Neural progenitor cell (in vitro differentiated cells): Measurements from ENCODE around the gene C6orf89. TPM values are rescaled to one million over a fixed set of nuclear protein-coding genes. Genes with fewer than 3 reads are reported as not detected.

Experiments used
- DNase-seq: peaks from one replicate; pipeline ENCODE4 v3.0.0-alpha.2; 2016; ENCODE audit warnings: low spot score
- H2AFZ ChIP-seq: fragments of 200-600 bp; sonication (generic); replicated peaks from 2 replicates; pipeline ENCODE4 v1.6.1; 2016; ENCODE audit warnings: antibody characterized with exemption
- H3F3A ChIP-seq: fragments of 200-600 bp; sonication (generic); 2 replicates; pipeline ENCODE4 v1.6.1; 2016; ENCODE audit warnings: antibody characterized with exemption, low read depth
- H3K27ac ChIP-seq: fragments of 200-600 bp; sonication (generic); 2 replicates; pipeline ENCODE4 v1.5.1; 2016; ENCODE audit warnings: mild to moderate bottlenecking
- H3K27me3 ChIP-seq: fragments of 200-600 bp; sonication (generic); 2 replicates; pipeline ENCODE4 v1.6.1; 2016; ENCODE audit warnings: mild to moderate bottlenecking, moderate library complexity
- H3K36me3 ChIP-seq: fragments of 200-600 bp; sonication (generic); 2 replicates; pipeline ENCODE4 v1.5.1; 2016
- H3K4me1 ChIP-seq: fragments of 200-600 bp; sonication (generic); 2 replicates; pipeline ENCODE4 v1.6.1; 2016; ENCODE audit warnings: mixed run types
- H3K4me2 ChIP-seq: fragments of 200-600 bp; sonication (generic); 2 replicates; pipeline ENCODE4 v1.6.1; 2016
- H3K4me3 ChIP-seq: fragments of 200-600 bp; sonication (generic); 2 replicates; pipeline ENCODE4 v1.5.1; 2016
- H3K79me2 ChIP-seq: fragments of 200-600 bp; sonication (generic); 2 replicates; pipeline ENCODE4 v1.6.1; 2016; ENCODE audit warnings: low read depth
- H3K9ac ChIP-seq: fragments of 200-600 bp; sonication (generic); 2 replicates; pipeline ENCODE4 v1.6.1; 2016
- H3K9me3 ChIP-seq: fragments of 200-600 bp; sonication (generic); 2 replicates; pipeline ENCODE4 v1.5.1; 2016; ENCODE audit warnings: low read depth
- H4K20me1 ChIP-seq: fragments of 200-600 bp; sonication (generic); 2 replicates; pipeline ENCODE4 v1.6.1; 2016; ENCODE audit warnings: low read depth
- H3K27ac Mint-ChIP-seq: 3 replicates; pipeline ENCODE4 v1.8.0; 2021; ENCODE audit warnings: mixed read lengths
- H3K27me3 Mint-ChIP-seq: 2 replicates; pipeline ENCODE4 v1.8.0; 2022; ENCODE audit warnings: low read depth, mild to moderate bottlenecking, inconsistent platforms, moderate library complexity, mixed read lengths; ENCODE audit not compliant: insufficient read depth
- H3K36me3 Mint-ChIP-seq: 3 replicates; pipeline ENCODE4 v1.8.0; 2021; ENCODE audit warnings: mixed read lengths
- H3K4me1 Mint-ChIP-seq: 3 replicates; pipeline ENCODE4 v1.8.0; 2021; ENCODE audit warnings: mixed read lengths
- H3K4me3 Mint-ChIP-seq: 3 replicates; pipeline ENCODE4 v1.8.0; 2021; ENCODE audit warnings: mild to moderate bottlenecking, moderate library complexity, mixed read lengths
- H3K9me3 Mint-ChIP-seq: 3 replicates; pipeline ENCODE4 v1.8.0; 2020; ENCODE audit warnings: mixed read lengths
- EZH2 ChIP-seq: fragments of 200-600 bp; sonication (generic); IDR thresholded peaks from 2 replicates; pipeline ENCODE4 v1.6.1; 2017; ENCODE audit warnings: antibody characterized with exemption, mild to moderate bottlenecking, moderate library complexity
- EZH2phosphoT487 ChIP-seq: fragments of 200-600 bp; sonication (generic); IDR thresholded peaks from 2 replicates; pipeline ENCODE4 v1.6.1; 2017; ENCODE audit warnings: antibody characterized with exemption
- total RNA-seq: library from RNA; depleted of rRNA; stranded (reverse); fragments of >200 nt; gene quantifications from 2 replicates; pipeline ENCODE4 v1.2.3, GENCODE V29; 2015; ENCODE audit warnings: low replicate concordance
- TF ChIP-seq, protein P1 (sequence below): fragments of 200-600 bp; sonication (generic); IDR thresholded peaks from 2 replicates; pipeline ENCODE4 v1.5.1; 2017; ENCODE audit warnings: antibody characterized with exemption, mild to moderate bottlenecking

C6orf89 gene
- total RNA-seq, 1 donor from 2014 or later, result 21.2 TPM

DNA sequence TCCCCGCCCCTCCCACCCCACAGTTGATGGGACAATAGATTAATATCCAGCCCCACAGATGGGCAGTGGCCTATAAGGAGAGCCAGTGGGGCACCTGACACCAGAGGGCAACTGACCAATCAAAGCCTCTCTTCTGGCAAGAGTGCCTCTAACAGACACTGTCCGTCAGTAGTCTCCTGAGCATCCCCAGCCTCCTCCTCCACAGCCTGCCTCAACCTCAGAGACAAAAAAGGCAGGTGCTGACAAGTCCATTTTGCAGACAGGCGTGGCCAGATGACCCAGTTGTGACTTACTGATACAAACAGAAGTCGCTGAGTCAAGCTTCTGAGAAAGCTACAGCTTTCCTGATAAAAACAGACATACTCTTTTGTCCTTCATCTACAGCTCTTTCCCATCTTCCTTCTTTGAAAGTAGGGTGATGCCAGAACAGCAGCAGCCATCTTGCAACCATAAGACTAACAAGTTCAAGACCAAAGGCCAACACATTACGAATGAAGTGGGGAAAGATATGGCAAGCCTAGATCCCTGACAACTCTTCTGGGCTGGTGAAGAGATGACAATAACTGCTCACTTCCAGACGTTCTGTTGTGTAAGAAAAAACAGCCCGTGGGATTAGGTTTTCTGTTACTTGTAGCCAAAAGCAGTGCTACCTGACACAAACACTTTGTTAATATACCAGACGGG is 23.4 kb upstream of the C6orf89 start:
- TF ChIP-seq, protein P1, sequence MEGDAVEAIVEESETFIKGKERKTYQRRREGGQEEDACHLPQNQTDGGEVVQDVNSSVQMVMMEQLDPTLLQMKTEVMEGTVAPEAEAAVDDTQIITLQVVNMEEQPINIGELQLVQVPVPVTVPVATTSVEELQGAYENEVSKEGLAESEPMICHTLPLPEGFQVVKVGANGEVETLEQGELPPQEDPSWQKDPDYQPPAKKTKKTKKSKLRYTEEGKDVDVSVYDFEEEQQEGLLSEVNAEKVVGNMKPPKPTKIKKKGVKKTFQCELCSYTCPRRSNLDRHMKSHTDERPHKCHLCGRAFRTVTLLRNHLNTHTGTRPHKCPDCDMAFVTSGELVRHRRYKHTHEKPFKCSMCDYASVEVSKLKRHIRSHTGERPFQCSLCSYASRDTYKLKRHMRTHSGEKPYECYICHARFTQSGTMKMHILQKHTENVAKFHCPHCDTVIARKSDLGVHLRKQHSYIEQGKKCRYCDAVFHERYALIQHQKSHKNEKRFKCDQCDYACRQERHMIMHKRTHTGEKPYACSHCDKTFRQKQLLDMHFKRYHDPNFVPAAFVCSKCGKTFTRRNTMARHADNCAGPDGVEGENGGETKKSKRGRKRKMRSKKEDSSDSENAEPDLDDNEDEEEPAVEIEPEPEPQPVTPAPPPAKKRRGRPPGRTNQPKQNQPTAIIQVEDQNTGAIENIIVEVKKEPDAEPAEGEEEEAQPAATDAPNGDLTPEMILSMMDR, result no peak
- TF ChIP-seq EZH2phosphoT487, result no peak
- TF ChIP-seq EZH2, result no peak
- H3K27ac ChIP-seq, result no peak overlapping the region
- H3K4me1 Mint-ChIP-seq, result peaks cover 17% of the 10 kb centered on the region
- H3K27me3 Mint-ChIP-seq, result peaks cover 2% of the 10 kb centered on the region
- no peaks in the 10 kb centered on the region for H3K9me3 ChIP-seq
- H3K9ac ChIP-seq, result no peak overlapping the region
- H3K4me3 Mint-ChIP-seq, result no peak overlapping the region
- H3K27me3 ChIP-seq, result no peaks in the 10 kb centered on the region
- peaks cover 15% of the 10 kb centered on the region for H3F3A ChIP-seq
- H3K4me2 ChIP-seq, result no peak overlapping the region
- no peak overlapping the region for H3K27ac Mint-ChIP-seq
- peaks cover 34% of the 10 kb centered on the region for H3K36me3 Mint-ChIP-seq
- DNase-seq, result no peak
- no peaks in the 10 kb centered on the region for H3K9me3 Mint-ChIP-seq
- peaks cover 92% of the 10 kb centered on the region for H3K79me2 ChIP-seq
- peaks cover 3% of the 10 kb centered on the region for H3K36me3 ChIP-seq
- H2AFZ ChIP-seq, result no peak overlapping the region
- no peak overlapping the region for H3K4me3 ChIP-seq
- H3K4me1 ChIP-seq, result peaks cover 16% of the 10 kb centered on the region
- peaks cover 82% of the 10 kb centered on the region for H4K20me1 ChIP-seq

DNA sequence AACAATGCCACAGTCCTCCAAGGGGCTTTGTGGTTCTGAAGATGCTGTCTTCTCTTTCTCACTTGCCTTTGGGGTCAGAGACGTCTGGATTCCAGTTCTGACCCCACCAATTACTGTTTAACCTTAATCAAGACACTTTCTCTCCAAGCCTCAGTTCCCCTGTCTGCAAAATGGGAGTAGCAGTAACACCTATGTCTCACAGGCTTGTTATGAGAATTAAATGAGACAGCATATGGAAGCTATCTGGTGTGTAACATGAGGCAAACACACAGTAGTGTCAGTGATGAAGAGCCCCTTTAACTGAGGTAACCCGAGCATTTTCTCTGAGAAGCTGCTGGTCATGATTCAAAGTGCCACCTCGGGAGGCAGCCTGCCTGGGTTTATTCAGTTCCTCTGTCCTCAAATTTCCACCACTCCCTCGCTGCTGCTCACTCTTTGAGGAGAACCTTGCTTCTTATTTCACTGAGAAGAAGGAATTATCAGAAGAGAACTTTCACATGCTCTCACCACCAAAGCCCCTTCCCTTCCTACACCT is 22.8 kb upstream of the C6orf89 start:
- Histone ChIP-seq H3K4me2 (no peak overlapping the region), H3K79me2 (peaks cover 92% of the 10 kb centered on the region), H3F3A (peaks cover 15% of the 10 kb centered on the region), H3K4me3 (no peak overlapping the region), H3K4me1 (peaks cover 20% of the 10 kb centered on the region), H2AFZ (no peak overlapping the region), H3K27ac (no peak overlapping the region), H3K9me3 (no peaks in the 10 kb centered on the region), H4K20me1 (peaks cover 83% of the 10 kb centered on the region), H3K9ac (no peak overlapping the region), H3K36me3 (peaks cover 5% of the 10 kb centered on the region), H3K27me3 (no peaks in the 10 kb centered on the region)
- no peak for TF ChIP-seq EZH2
- TF ChIP-seq, protein P1, result no peak
- TF ChIP-seq EZH2phosphoT487, result no peak
- Mint-ChIP-seq H3K27ac (no peak overlapping the region), H3K4me3 (no peak overlapping the region), H3K4me1 (peaks cover 21% of the 10 kb centered on the region), H3K36me3 (peaks cover 38% of the 10 kb centered on the region), H3K9me3 (no peaks in the 10 kb centered on the region), H3K27me3 (peaks cover 2% of the 10 kb centered on the region)
- no peak for DNase-seq

DNA sequence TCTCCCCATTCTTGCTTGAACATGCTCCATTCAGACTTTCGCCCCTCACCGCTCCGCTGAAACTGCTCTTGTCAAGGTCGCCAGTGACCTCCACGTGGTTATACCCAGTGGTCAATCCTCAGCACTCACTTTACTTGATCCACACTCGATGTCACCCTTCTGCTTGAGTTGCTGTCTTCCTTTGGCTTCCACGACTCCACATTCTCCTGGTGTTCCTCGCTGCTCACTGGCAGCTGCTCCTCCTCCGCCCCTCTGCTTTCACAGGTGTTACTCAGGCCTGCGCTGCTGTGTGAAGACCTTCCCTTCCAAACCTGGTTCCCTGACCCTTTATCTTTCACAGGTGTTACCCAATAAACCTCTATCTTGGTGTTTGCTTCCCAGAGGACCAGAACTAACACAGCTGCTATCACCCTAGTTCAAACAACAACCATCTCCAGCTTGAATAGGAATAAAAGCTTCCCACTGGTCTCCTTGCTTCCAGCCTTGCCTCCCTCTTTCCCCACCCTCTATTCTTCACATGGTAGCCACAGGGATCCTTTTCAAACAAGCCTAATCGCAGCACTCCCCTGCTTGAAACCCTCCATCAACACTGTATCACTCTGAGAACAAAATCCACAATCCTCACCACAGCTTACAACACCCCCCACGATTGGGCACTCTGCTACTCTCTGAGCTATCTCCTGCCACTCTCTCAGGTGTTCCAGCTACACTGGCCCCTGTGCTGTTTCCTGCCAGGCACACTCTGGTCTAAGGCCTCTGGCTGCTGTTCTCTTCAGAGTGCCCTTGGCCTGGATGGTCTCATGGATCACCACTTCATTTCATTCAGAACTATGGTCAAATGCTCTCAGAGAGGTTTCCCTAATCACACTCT is 21.8 kb upstream of the C6orf89 start:
- H2AFZ ChIP-seq, result no peak overlapping the region
- H3K79me2 ChIP-seq, result peaks cover 92% of the 10 kb centered on the region
- peaks cover 35% of the 10 kb centered on the region for H3K36me3 Mint-ChIP-seq
- peaks cover 8% of the 10 kb centered on the region for H3K36me3 ChIP-seq
- peak overlapping the region; percentile 50 for H3K9ac ChIP-seq
- H3K9me3 Mint-ChIP-seq, result no peaks in the 10 kb centered on the region
- H3K27me3 ChIP-seq, result no peaks in the 10 kb centered on the region
- peaks cover 2% of the 10 kb centered on the region for H3K27me3 Mint-ChIP-seq
- H3K4me1 ChIP-seq, result peaks cover 20% of the 10 kb centered on the region
- DNase-seq, result peak; percentile 22
- peak overlapping the region; percentile 7 for H3K4me3 ChIP-seq
- peaks cover 15% of the 10 kb centered on the region for H3F3A ChIP-seq
- H4K20me1 ChIP-seq, result peaks cover 80% of the 10 kb centered on the region
- H3K9me3 ChIP-seq, result no peaks in the 10 kb centered on the region
- H3K27ac ChIP-seq, result no peak overlapping the region
- H3K27ac Mint-ChIP-seq, result no peak overlapping the region
- peak overlapping the region; percentile 5 for H3K4me3 Mint-ChIP-seq
- peak overlapping the region; percentile 62 for H3K4me2 ChIP-seq
- no peak for TF ChIP-seq EZH2
- TF ChIP-seq EZH2phosphoT487, result no peak
- TF ChIP-seq, protein P1, result no peak
- H3K4me1 Mint-ChIP-seq, result peaks cover 16% of the 10 kb centered on the region
